IPS-NIHi11 (cell line): ENCODE data around the gene ZNF12.
"Not testable (repeated sequence)": the region's sequence is repeated elsewhere in the genome, so short reads cannot be mapped to it uniquely, and the experiment has no call there.

ENCODE experiments used
- DNase-seq: peaks from one replicate; pipeline ENCODE4 v3.0.0; 2012; ENCODE audit warnings: mixed read lengths, low spot score

ZNF12 gene

GRCh38 chr7:6691609-6692106, 15.1 kb downstream of the ZNF12 start:
- no peak for DNase-seq

GRCh38 chr7:6691103-6691502, 15.6 kb downstream of the ZNF12 start:
- DNase-seq, result no peak

- no peak for DNase-seq
These were observed 26.6 kb downstream of the ZNF12 start for GRCh38 chr7:6680146-6680545.

- DNase-seq, result no peak
These were observed 30.8 kb downstream of the ZNF12 start for GRCh38 chr7:6675807-6676405.

DNA sequence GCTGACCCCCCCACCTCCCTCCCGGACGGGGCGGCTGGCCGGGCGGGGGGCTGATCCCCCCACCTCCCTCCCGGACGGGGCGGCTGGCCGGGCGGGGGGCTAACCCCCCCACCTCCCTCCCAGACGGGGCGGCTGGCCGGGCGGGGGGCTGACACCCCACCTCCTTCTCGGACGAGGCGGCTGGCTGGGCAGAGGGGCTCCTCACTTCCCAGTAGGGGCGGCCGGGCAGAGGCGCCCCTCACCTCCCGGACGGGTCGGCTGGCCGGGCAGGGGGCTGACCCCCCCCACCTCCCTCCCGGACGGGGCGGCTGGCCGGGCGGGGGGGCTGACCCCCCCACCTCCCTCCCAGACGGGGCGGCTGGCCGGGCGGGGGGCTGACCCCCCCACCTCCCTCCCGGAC, 35.9 kb downstream of the ZNF12 start:
- not testable (repeated sequence) for DNase-seq

DNA sequence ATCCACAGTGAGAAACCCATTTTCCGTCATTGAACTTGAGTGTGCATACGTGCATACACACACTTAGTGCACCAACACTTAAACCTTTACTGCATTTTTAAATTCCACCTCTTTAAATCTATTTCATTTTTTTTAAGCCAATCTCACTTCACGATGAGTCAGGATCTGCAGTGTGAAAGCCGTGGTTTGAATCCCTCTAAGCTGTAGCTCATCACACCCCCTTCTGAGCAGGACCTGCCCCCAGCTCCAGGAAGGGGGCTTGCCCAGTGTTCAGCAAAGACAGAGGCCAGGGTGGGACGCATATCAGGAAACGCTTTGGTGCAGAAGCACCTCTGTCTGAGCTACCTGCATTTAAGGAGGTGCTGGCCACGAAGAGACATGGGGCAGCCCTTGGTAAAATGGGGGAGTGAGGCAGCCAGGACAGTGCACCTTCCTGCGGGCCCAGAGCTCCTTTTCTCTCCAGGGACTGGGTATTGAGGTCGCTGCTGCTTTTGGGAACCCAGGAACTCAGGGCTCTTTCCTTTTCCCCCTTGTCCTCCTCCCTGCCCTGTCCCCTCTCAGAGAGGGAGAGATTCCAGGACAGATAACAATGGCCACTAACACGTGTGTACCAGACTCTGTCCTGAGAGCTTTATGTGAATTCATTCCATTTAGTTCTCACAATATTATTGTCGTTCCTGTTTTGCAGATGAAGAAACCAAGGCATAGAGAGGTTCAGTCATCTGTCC, 48.0 kb downstream of the ZNF12 start:
- no peak for DNase-seq

DNA sequence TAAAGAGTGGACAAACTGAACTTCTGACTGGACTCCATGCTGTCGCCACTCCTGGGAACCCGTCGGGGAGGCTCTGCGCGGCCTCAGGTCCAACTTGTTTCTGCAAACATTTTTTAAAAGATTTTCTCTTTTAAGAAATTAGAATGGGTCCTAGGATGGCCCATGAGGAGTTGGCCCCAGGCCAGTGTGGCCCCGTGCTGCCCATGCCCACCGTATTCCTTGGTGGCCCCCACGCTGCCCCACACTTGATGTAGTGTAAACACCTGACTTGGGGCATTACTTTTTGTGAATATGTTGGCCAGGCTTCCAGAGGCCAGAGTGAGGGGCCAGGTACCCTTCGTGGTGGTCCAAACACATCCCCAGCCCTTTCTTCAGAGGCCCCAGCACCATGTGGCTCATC, 50.3 kb downstream of the ZNF12 start:
- no peak for DNase-seq

DNA sequence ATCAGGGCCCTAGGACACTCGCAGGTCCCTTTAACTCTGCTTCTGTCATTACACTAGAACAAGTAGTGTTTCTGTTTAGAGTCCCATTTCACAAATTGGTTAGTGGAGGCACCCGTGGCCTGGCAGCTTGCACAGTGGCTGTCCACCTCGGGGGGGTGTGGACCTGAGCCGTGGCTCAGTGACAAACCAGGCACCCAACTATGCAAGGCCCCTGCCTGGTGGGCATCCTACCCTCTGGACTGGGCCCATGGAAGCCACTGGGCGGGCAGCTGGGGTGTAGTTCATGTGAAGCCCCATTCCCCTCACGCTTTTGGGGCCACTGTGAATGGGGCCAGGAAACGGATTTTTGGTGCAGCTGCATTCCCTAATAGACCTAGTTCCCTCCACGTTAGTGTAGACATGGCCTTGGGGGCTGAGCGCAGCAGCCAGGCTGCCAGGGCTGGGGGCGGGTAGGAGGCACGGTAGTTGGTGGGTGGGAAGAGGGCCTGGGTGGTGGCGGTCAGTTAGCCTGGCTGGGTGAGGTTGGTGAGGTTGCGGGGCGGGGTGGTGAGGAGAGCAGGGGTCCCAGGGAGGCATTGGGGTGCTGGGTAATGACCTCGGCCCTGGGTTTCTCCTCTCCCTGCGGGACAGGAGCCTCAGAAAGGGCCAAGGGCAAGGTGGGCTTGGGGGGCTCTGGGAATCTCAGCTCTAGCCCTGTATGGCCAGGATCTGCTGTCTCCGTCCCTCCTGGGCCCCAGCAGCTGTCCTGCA, 50.9 kb downstream of the ZNF12 start:
- no peak for DNase-seq

GRCh38 chr7:6654842-6655610, 51.7 kb downstream of the ZNF12 start:
- DNase-seq, result no peak

- DNase-seq, result no peak
These were observed 52.5 kb downstream of the ZNF12 start for GRCh38 chr7:6654113-6654841.

DNA sequence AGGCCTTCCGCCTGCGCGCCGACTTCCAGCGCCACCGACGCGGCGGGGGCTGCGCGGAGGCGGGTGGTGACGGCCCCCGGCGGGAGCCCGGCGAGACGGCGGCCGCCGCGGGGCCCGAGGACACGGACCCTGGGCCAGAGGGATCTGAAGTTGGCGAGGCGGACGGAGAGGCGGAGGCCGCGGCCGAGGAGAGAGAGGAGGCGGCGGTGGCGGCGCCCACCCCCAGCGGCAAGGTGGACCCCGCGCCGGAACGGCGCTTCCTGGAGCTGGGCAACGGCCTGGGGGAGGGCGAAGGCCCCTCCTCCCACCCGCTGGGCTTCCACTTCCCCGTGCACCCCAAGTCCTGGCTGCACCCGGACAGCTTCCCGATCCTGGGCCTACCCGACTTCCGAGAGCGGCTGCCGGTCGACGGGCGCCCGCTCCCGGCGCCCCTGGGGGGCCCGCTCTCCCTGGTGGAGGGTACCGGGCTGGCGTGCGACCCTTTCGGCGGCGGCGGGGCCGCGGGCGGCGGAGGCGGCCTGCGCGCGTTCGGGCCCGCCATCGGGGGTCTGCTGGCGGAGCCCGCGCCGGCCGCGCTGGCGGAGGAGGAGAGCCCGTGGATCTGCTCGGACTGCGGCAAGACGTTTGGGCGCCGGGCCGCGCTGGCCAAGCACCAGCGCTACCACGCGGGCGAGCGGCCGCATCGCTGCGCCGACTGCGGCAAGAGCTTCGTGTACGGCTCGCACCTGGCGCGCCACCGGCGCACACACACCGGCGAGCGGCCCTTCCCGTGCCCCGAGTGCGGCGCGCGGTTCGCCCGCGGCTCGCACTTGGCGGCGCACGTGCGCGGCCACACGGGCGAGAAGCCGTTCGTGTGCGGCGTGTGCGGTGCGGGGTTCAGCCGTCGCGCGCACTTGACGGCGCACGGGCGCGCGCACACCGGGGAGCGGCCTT, 53.4 kb downstream of the ZNF12 start:
- DNase-seq, result peak; percentile 39

- peak; percentile 33 for DNase-seq
These were observed 54.2 kb downstream of the ZNF12 start for GRCh38 chr7:6652446-6653011.

GRCh38 chr7:6651851-6652445, 54.8 kb downstream of the ZNF12 start:
- peak; percentile 2 for DNase-seq

GRCh38 chr7:6650521-6651011, 56.2 kb downstream of the ZNF12 start:
- DNase-seq, result peak; percentile 5

DNA sequence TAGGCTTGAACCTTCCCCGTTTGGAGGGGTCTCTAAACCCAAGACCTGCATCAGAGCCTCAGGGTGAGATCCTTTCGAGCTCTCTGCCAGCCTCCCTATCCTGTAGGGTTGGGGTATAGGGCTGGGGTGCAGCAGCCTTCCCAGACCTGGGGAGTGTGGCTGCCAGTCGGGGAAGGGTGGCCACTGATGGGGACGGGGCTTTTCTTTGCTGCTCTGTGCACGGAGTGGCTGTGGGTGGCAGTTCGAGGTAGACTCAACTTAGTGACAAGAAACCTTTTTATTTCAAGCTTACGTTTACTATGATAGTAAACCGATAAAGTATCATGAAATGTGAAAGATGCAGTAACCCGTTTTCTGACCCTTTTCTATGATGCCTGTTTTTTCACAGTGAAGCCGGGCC, 56.7 kb downstream of the ZNF12 start:
- peak; percentile 2 for DNase-seq

DNA sequence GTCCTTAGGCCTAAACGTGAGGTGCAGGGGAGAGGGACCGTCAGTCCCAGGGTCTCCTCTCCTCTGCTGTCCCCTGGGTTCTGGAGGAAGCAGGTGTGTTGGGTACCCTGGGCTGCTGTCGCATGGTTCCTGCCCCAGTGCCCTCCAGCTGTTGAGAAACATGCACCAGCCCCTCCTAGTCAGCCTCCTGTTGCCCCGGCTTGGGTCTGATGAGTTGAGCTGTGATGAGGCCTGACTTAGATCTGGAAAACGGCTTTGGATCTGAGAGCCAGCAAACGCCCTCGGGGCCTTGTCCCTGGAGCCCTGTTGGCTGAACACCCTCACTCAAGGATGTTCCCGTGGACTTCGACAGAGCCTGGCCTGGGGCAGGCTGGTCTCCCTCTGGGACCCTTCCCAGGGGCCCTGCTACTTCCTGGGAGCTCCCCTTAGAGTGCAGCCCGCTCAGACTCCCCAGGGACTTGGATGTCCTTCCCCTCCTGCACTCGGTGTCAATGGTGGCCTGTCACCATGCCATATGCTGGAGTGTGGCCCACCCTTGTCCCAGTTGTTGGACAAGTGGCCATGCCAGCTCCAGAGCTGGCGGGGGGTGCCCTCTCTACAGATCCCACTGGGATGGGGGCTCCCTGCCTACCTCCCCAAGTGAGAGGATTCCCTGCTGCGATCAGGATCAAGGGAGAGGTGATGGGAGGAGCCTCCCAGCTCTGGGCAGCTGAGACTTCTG, 57.3 kb downstream of the ZNF12 start:
- DNase-seq, result peak; percentile 4

GRCh38 chr7:6648815-6649104, 58.0 kb downstream of the ZNF12 start:
- no peak for DNase-seq

DNA sequence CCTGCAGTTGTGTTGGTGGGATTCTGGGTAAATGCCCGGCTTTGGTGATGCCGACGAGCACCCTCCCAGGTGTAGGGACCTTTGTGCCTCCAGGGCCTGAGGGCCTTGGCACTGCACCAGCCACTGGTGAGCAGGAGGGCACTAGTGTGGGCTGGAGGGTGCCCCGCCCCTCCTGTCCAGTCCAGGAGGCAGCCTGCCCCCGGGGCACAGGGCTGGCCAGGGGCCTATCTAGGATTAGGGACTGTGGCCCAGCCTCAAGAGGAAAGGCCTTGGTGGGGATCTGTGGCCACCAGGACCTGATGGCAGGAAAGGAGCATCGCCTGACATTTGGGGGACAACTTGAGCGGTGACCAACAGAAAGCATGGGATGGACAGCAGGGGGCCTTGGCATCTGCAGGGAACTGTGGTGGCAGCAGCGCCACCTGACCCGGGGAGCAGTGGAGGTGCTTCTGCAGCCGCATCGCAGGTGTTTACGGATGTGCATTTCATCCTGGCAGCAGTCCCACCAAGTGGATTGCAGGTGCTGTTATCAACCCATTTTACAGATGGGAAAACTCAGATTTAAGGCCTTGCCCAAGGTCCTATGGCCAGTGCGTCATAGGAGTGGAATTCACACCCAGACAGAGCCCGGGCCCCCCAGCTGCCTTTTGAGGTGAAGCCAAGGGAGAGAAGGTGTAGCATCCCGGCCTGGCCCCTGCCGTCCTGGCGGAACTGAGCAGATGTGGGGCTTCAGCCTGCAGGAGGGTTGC, 58.5 kb downstream of the ZNF12 start:
- DNase-seq, result no peak
